ENCODE results near the gene COPA.
"Not testable (repeated sequence)": the region's sequence is repeated elsewhere in the genome, so short reads cannot be mapped to it uniquely, and the experiment has no call there.

The COPA gene

GRCh38 chr1:160328184-160328583, 14.9 kb downstream of the COPA start:
- in situ Hi-C loops (cut with HindIII; ENCODE audit: low sequenced_read_pairs) = no loop called here

- in situ Hi-C loops (cut with HindIII; ENCODE audit: low sequenced_read_pairs) = no loop called here
These were observed 16.6 kb downstream of the COPA start for GRCh38 chr1:160326418-160326817.

- in situ Hi-C loops (cut with HindIII; ENCODE audit: low sequenced_read_pairs) = no loop called here
These were observed 17.8 kb downstream of the COPA start for GRCh38 chr1:160325252-160325651.

- in situ Hi-C loops (cut with HindIII; ENCODE audit: low sequenced_read_pairs) = no loop called here
These were observed 20.2 kb downstream of the COPA start for GRCh38 chr1:160322831-160323230.

GRCh38 chr1:160315359-160315758, 27.7 kb downstream of the COPA start:
- in situ Hi-C loops (cut with HindIII; ENCODE audit: low sequenced_read_pairs) = no loop called here

- in situ Hi-C loops (cut with HindIII; ENCODE audit: low sequenced_read_pairs) = no loop called here
These were observed 33.5 kb downstream of the COPA start for GRCh38 chr1:160309571-160309970.

GRCh38 chr1:160309185-160309557, 33.9 kb downstream of the COPA start:
- in situ Hi-C loops (cut with HindIII; ENCODE audit: low sequenced_read_pairs) = no loop called here

GRCh38 chr1:160308451-160309184, 34.4 kb downstream of the COPA start:
- in situ Hi-C loops (cut with HindIII; ENCODE audit: low sequenced_read_pairs) = no loop called here

- in situ Hi-C loops (cut with HindIII; ENCODE audit: low sequenced_read_pairs) = no loop called here
These were observed 35.8 kb downstream of the COPA start for GRCh38 chr1:160307118-160307791.

- in situ Hi-C loops (cut with HindIII; ENCODE audit: low sequenced_read_pairs) = no loop called here
These were observed 42.9 kb downstream of the COPA start for GRCh38 chr1:160300173-160300572.

GRCh38 chr1:160296036-160296435, 47.0 kb downstream of the COPA start:
- in situ Hi-C loops (cut with HindIII; ENCODE audit: low sequenced_read_pairs) = no loop called here

- in situ Hi-C loops (cut with HindIII; ENCODE audit: low sequenced_read_pairs) = no loop called here
These were observed 49.8 kb downstream of the COPA start for GRCh38 chr1:160293020-160293968.

GRCh38 chr1:160291248-160292220, 51.5 kb downstream of the COPA start:
- in situ Hi-C loops (cut with HindIII; ENCODE audit: low sequenced_read_pairs) = no loop called here

GRCh38 chr1:160287769-160288168, 55.3 kb downstream of the COPA start:
- in situ Hi-C loops (cut with HindIII; ENCODE audit: low sequenced_read_pairs) = not testable (repeated sequence)

GRCh38 chr1:160285506-160285905, 57.5 kb downstream of the COPA start:
- in situ Hi-C loops (cut with HindIII; ENCODE audit: low sequenced_read_pairs) = no loop called here

- in situ Hi-C loops (cut with HindIII; ENCODE audit: low sequenced_read_pairs) = no loop called here
These were observed 58.2 kb downstream of the COPA start, which contains the start of gene PEX19 for GRCh38 chr1:160284782-160285344. Gene PEX19, minus strand, starts transcription at chr1:160285133. Its CDS starts 9 bp downstream, at chr1:160285124.

- in situ Hi-C loops (cut with HindIII; ENCODE audit: low sequenced_read_pairs) = no loop called here
These were observed 58.7 kb downstream of the COPA start for GRCh38 chr1:160284220-160284781.

GRCh38 chr1:160282807-160283206, 60.2 kb downstream of the COPA start:
- in situ Hi-C loops (cut with HindIII; ENCODE audit: low sequenced_read_pairs) = no loop called here

GRCh38 chr1:160277987-160278386, 65.1 kb downstream of the COPA start:
- in situ Hi-C loops (cut with HindIII; ENCODE audit: low sequenced_read_pairs) = no loop called here

Measured in DLD1 (cell line).